ENCODE results near the gene PWWP3B. TPM values are rescaled to one million over a fixed set of nuclear protein-coding genes. Genes with fewer than 3 reads are reported as not detected.
"Not testable (repeated sequence)": the region's sequence is repeated elsewhere in the genome, so short reads cannot be mapped to it uniquely, and the experiment has no call there.

PWWP3B gene
- not detected for total RNA-seq
- total RNA-seq = 0.08 to 0.46 reads per million in 2 donors

GRCh38 chrX:106168107-106168506 lies at the start of gene PWWP3B:
Gene PWWP3B, plus strand, starts transcription at chrX:106168305. Its CDS starts 37,128 bp downstream, at chrX:106205433.
- no peak for DNase-seq
- no peaks in the 10 kb centered on the region for H3K9me3 ChIP-seq (ENCODE audit: control insufficient read depth, low read length, poor library complexity, severe bottlenecking)
- ATAC-seq = no peak
- Mint-ChIP-seq H3K4me3 (no peak within 1 kb of the TSS), H3K27ac (no peak within 1 kb of the TSS), H3K27me3 (no peaks in the 10 kb centered on the region), H3K4me1 (no peaks in the 10 kb centered on the region), H3K36me3 (ENCODE audit: low read depth) (no peaks in the 10 kb centered on the region)

DNA sequence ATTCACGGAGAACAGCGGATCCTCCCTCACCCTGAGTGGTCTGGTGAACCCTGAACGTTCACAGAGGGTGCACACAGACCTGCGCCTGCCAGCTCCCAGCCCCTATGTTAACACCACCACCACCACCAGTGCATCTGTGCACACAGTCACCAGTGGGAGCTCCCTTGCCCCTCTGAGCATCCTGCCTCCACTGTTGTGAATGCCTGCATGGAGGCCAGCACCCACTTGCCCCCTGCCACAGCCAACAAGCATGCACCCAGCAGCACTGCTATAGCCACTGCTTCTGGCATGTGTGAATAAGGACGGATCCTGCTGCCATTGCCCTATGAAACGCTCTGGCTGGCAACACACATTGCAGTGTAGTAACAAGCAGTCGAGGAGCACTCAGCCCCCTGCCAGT lies 29.1 kb upstream of the PWWP3B start:
- no peak overlapping the region for H3K27ac Mint-ChIP-seq
- H3K27me3 Mint-ChIP-seq = no peaks in the 10 kb centered on the region
- H3K36me3 Mint-ChIP-seq (ENCODE audit: low read depth) = no peaks in the 10 kb centered on the region
- DNase-seq (no peak), ATAC-seq (no peak)
- no peak overlapping the region for H3K4me3 Mint-ChIP-seq
- no peaks in the 10 kb centered on the region for H3K4me1 Mint-ChIP-seq
- H3K9me3 ChIP-seq (ENCODE audit: control insufficient read depth, low read length, poor library complexity, severe bottlenecking) = no peaks in the 10 kb centered on the region

GRCh38 chrX:106144755-106145639 lies 23.1 kb upstream of the PWWP3B start:
- Mint-ChIP-seq H3K27me3 (no peaks in the 10 kb centered on the region), H3K27ac (no peak overlapping the region), H3K36me3 (ENCODE audit: low read depth) (no peaks in the 10 kb centered on the region), H3K4me3 (no peak overlapping the region), H3K4me1 (no peaks in the 10 kb centered on the region)
- DNase-seq = no peak
- H3K9me3 ChIP-seq (ENCODE audit: control insufficient read depth, low read length, poor library complexity, severe bottlenecking) = no peaks in the 10 kb centered on the region
- ATAC-seq = no peak

DNA sequence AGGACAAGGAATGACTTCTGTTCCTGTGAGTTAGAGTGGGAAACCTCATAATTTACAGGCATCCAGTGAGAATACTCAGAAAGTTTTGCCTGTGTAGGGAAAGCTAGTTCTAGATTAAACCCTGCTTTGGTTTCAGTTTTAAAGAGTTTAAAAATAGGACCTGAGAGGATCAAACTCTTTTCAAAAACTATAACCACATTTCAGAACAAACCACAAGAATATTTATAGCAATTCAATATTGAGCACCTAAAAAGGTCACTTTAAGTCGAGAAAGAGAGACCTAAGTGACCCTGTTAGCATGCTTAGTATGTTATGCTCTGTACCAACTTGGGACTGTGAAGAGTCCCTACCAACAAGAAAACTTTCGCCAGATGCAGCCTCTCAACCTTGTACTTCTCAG lies 17.4 kb upstream of the PWWP3B start:
- DNase-seq = no peak
- Mint-ChIP-seq H3K27me3 (no peaks in the 10 kb centered on the region), H3K36me3 (ENCODE audit: low read depth) (no peaks in the 10 kb centered on the region), H3K27ac (no peak overlapping the region), H3K4me1 (no peaks in the 10 kb centered on the region), H3K4me3 (no peak overlapping the region)
- ATAC-seq = no peak
- no peaks in the 10 kb centered on the region for H3K9me3 ChIP-seq (ENCODE audit: control insufficient read depth, low read length, poor library complexity, severe bottlenecking)

GRCh38 chrX:106159861-106160282 lies 8.2 kb upstream of the PWWP3B start:
- Mint-ChIP-seq H3K36me3 (ENCODE audit: low read depth) (no peaks in the 10 kb centered on the region), H3K4me1 (no peaks in the 10 kb centered on the region), H3K27ac (no peak overlapping the region), H3K27me3 (no peaks in the 10 kb centered on the region), H3K4me3 (no peak overlapping the region)
- DNase-seq (no peak), ATAC-seq (no peak)
- H3K9me3 ChIP-seq (ENCODE audit: control insufficient read depth, low read length, poor library complexity, severe bottlenecking) = no peaks in the 10 kb centered on the region

- Mint-ChIP-seq H3K27me3 (no peaks in the 10 kb centered on the region), H3K4me3 (no peak overlapping the region), H3K4me1 (no peaks in the 10 kb centered on the region), H3K36me3 (ENCODE audit: low read depth) (no peaks in the 10 kb centered on the region), H3K27ac (no peak overlapping the region)
- no peaks in the 10 kb centered on the region for H3K9me3 ChIP-seq (ENCODE audit: control insufficient read depth, low read length, poor library complexity, severe bottlenecking)
- ATAC-seq = no peak
- DNase-seq = no peak
Observed at GRCh38 chrX:106170318-106170717, 2.2 kb downstream of the PWWP3B start.

- no peaks in the 10 kb centered on the region for H3K9me3 ChIP-seq (ENCODE audit: control insufficient read depth, low read length, poor library complexity, severe bottlenecking)
- no peaks in the 10 kb centered on the region for H3K36me3 Mint-ChIP-seq (ENCODE audit: low read depth)
- DNase-seq (no peak), ATAC-seq (no peak)
- no peak overlapping the region for H3K27ac Mint-ChIP-seq
- H3K27me3 Mint-ChIP-seq = no peaks in the 10 kb centered on the region
- no peak overlapping the region for H3K4me3 Mint-ChIP-seq
- H3K4me1 Mint-ChIP-seq = no peaks in the 10 kb centered on the region
Observed at GRCh38 chrX:106171293-106171820, 3.3 kb downstream of the PWWP3B start.

DNA sequence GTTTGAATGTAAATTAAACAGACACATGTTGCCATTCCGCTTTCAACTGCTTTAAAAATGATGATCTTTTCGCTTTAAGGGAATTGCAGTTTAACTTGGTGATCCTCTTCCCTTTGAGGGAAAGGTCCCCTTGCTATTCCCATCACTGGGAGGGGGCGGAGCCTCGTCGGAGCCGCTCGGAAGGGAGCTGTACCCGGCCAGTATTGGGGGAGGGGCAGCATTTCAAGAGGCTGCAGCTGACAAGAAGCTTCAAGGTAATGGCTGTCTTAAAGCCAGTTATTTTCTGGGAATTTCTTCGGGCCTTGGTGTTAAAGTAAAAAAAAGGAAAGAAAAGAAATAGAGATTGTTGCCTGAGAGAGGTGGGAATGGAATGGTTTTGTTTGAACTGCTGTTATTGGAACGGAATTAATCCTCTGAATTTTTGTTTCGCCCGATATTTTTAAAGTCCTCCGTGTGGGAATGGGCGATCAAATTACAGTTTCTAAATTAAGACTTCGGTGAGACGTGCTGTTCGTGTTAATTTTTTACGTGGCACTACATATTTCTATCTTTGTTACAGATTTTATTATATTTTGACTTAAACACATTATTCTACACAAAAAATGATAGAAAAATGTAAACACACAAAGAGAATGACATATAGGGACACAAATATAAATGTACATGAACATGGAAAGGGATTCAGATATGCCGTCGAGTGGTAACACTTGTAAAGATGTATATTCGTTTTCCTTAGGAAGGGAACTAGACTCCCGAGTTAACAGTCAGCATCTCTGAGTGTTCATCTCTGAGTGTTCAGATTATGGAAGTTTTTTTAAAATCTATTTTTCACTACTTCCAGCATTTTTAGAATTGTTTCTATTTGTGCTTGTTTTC lies 9.2 kb downstream of the PWWP3B start:
- no peak for ATAC-seq
- Mint-ChIP-seq H3K4me1 (no peaks in the 10 kb centered on the region), H3K36me3 (ENCODE audit: low read depth) (peaks cover 2% of the 10 kb centered on the region), H3K4me3 (no peak overlapping the region), H3K27me3 (peaks cover 5% of the 10 kb centered on the region), H3K27ac (no peak overlapping the region)
- no peak for DNase-seq
- no peaks in the 10 kb centered on the region for H3K9me3 ChIP-seq (ENCODE audit: control insufficient read depth, low read length, poor library complexity, severe bottlenecking)

DNA sequence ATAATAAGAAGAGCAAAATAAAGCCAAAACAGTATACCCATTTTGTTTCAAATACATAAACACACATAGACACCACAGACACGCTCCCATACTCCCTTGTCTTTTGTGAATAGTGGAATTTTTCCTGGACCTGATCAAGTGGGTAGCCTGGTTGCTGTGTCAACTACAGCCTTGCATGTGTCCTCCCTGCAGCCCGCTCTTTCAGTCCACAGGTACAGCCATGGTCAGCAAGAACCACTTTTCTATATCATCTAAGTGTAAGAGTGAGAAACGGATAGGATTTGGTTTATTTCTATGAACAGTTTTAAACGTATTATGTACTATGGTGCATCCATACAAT lies 9.8 kb downstream of the PWWP3B start:
- H3K4me3 Mint-ChIP-seq = no peak overlapping the region
- no peaks in the 10 kb centered on the region for H3K4me1 Mint-ChIP-seq
- ATAC-seq = no peak
- no peaks in the 10 kb centered on the region for H3K9me3 ChIP-seq (ENCODE audit: control insufficient read depth, low read length, poor library complexity, severe bottlenecking)
- no peak for DNase-seq
- H3K36me3 Mint-ChIP-seq (ENCODE audit: low read depth) = peaks cover 2% of the 10 kb centered on the region
- H3K27me3 Mint-ChIP-seq = peaks cover 5% of the 10 kb centered on the region
- H3K27ac Mint-ChIP-seq = no peak overlapping the region

DNA sequence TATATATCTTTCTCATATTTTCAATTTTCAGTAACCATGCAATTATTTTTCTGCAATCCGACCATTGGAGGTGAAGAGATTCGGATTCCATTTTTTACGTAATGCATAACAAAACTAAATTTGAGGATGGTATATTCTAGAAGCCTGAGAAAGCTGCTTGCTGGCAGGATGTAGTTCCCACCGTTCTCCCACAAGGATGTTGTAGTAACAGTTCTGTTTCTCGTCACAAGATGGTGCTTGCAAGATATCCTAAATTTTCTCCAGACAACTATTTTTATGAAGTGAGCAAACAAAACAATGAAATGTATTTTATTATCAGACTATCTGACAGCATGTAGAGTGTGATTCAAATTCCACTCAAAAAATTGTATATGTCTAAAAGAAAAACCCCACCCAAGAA lies 10.7 kb downstream of the PWWP3B start:
- no peaks in the 10 kb centered on the region for H3K4me1 Mint-ChIP-seq
- DNase-seq (no peak), ATAC-seq (no peak)
- H3K27me3 Mint-ChIP-seq = peaks cover 5% of the 10 kb centered on the region
- H3K36me3 Mint-ChIP-seq (ENCODE audit: low read depth) = peaks cover 2% of the 10 kb centered on the region
- no peak overlapping the region for H3K27ac Mint-ChIP-seq
- no peak overlapping the region for H3K4me3 Mint-ChIP-seq
- H3K9me3 ChIP-seq (ENCODE audit: control insufficient read depth, low read length, poor library complexity, severe bottlenecking) = no peaks in the 10 kb centered on the region

DNA sequence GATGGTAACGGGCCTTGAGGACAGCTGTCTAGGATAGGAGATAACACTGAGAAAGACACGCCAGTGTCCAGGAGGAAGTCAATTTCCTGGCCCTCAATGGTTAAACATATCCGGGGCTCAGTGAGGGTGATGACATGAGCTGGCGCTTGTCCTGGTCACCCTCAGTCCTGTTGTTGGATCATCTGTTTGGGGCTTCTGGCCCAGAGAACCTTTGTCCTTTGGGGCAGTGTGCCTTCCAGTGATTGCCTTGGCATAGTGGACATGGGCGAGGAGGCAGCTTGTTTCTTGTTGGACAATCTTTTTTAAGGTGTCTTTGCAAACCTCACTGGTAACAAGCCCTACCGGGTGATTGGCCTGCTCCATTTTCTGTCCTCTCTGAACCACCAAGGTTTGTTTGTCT lies 15.6 kb downstream of the PWWP3B start:
- H3K4me3 Mint-ChIP-seq; H3K27ac Mint-ChIP-seq; H3K9me3 ChIP-seq (ENCODE audit: control insufficient read depth, low read length, poor library complexity, severe bottlenecking); H3K4me1 Mint-ChIP-seq; H3K36me3 Mint-ChIP-seq (ENCODE audit: low read depth); ATAC-seq; DNase-seq; H3K27me3 Mint-ChIP-seq: not testable (repeated sequence)

- H3K9me3 ChIP-seq (ENCODE audit: control insufficient read depth, low read length, poor library complexity, severe bottlenecking) = no peaks in the 10 kb centered on the region
- H3K27me3 Mint-ChIP-seq = no peaks in the 10 kb centered on the region
- ATAC-seq = no peak
- H3K4me3 Mint-ChIP-seq = no peak overlapping the region
- no peak overlapping the region for H3K27ac Mint-ChIP-seq
- no peaks in the 10 kb centered on the region for H3K36me3 Mint-ChIP-seq (ENCODE audit: low read depth)
- DNase-seq = no peak
- no peaks in the 10 kb centered on the region for H3K4me1 Mint-ChIP-seq
Observed at GRCh38 chrX:106201502-106202178, 33.5 kb downstream of the PWWP3B start.

DNA sequence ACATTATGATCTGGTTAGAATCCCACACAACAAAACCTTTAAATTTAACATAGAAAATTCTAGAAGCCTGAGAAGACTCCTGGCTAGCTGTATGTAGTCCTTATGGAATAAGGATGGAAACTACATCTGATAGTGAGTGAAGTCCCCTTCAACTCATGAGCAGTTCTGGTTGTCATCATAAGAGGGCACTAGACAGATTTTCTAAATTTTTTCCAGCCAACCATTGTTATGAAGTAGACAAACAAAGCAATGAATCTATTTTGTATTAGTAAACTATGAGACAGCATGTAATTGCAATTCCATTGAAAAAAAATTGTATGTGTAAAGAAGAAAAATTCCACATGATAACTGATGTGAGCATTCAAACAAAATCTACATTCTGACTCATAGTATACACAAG lies 35.2 kb downstream of the PWWP3B start:
- no peaks in the 10 kb centered on the region for H3K9me3 ChIP-seq (ENCODE audit: control insufficient read depth, low read length, poor library complexity, severe bottlenecking)
- ATAC-seq (no peak), DNase-seq (no peak)
- H3K27me3 Mint-ChIP-seq = no peaks in the 10 kb centered on the region
- no peaks in the 10 kb centered on the region for H3K4me1 Mint-ChIP-seq
- H3K4me3 Mint-ChIP-seq = no peak overlapping the region
- H3K27ac Mint-ChIP-seq = no peak overlapping the region
- H3K36me3 Mint-ChIP-seq (ENCODE audit: low read depth) = no peaks in the 10 kb centered on the region
